SKM-1 treated with dmso at 0.1 percent for 144 hours (cell line): ENCODE results near the gene GPR183.
"Not testable (repeated sequence)": the region's sequence is repeated elsewhere in the genome, so short reads cannot be mapped to it uniquely, and the experiment has no call there.

ENCODE experiments used
- DNase-seq: peaks from one replicate; lab custom pipeline; 2025; ENCODE audit not compliant: unreplicated experiment; lab: John Stamatoyannopoulos, UW

Gene GPR183

GRCh38 chr13:99250982-99251825, 56.0 kb downstream of the GPR183 start:
- DNase-seq = no peak

DNA sequence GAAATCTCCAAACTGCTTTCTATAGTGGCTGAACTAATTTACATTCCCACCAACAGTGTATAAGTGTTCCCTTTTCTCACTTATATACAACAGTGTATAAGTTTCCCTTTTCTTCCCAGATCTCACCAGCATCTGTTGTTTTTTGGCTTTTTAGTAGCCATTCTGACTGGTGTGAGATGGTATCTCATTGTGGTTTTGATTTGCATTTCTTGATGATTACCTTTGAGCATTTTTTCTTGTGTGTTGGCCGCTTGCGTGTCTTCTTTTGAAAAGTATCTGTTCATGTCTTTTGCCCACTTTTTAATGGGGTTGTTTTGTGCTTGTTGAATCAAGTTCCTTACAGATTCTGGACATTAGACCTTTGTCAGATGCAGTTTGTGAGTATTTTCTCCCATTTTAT, 57.6 kb downstream of the GPR183 start:
- DNase-seq = not testable (repeated sequence)

DNA sequence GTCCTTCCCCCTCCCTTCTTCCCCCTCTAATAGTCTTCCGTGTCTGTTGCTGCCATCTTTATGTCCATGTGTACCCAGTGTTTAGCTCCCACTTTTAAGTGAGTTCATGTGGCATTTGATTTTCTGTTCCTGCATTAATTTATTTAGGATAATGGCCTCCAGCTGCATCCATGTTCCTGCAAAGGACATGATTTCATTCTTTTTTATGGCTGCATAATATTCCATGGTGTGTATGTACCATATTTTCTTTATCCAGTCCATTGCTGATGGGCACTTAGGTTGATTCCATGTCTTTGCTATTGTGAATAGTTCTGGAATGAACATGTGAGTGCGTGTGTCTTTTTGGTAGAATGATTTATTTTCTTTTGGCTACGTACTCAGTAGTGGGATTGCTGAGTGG, 58.0 kb downstream of the GPR183 start:
- DNase-seq = not testable (repeated sequence)

DNA sequence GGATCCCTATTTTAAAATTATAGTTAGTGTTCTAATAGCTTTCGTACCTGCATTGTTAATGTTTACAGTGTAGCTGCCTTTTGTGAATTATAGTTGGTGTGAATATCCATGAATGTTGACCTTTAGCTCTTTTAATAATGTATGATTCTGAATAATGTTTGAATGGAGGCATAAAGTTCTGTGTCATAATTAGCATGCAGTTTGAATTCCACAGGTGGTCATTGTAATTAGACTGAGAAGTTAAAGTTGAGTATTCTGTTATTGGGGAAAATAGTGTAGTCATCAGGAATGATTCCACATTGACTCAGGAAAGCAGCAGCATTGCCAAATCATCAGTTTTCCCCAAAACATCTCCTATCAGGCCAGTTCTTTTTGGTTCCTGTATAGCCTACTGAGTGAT, 61.1 kb downstream of the GPR183 start:
- no peak for DNase-seq
